Fibroblast of skin of right quadriceps (primary cell): ENCODE measurements around the gene CRYBA4.

ENCODE experiments used
- DNase-seq: peaks from one replicate; pipeline ENCODE4 v3.0.0-alpha.2; 2013

Gene CRYBA4

DNA sequence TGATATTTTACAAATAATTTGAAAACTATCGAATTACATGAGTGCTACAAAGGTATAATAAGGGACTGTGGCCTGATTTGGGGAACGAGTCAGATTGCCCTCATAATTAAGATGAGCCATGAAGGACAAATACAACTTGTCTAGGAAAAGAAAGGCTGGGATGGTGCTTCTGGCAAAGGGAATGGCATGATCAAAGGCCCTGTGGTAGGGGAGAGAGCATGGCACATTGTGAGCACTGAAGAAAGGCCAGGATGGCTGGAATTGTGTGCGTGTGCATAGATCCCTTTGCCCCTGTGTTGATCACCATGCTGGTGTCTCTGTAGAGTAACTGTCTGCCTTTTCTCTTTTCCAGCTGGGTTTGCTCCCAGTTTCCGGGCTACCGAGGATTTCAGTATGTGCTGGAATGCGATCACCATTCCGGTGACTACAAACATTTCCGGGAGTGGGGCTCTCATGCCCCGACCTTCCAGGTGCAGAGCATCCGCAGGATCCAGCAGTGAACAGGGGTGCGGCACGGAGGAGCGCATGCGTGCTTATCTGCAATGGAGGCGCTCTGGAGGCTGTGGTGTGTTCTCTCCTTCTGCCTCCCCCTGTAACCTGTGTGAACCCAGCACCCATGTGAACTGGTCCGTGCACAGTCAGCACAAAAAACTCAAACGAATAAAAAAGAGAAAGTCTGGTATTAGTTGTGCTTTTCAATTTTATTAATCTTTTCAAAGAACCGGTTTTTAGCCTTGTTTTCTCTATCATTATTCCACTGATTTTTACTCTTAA, 8.4 kb downstream of the CRYBA4 start:
- DNase-seq: no peak

GRCh38 chr22:26631282-26631681, 9.5 kb downstream of the CRYBA4 start:
- DNase-seq: no peak

DNA sequence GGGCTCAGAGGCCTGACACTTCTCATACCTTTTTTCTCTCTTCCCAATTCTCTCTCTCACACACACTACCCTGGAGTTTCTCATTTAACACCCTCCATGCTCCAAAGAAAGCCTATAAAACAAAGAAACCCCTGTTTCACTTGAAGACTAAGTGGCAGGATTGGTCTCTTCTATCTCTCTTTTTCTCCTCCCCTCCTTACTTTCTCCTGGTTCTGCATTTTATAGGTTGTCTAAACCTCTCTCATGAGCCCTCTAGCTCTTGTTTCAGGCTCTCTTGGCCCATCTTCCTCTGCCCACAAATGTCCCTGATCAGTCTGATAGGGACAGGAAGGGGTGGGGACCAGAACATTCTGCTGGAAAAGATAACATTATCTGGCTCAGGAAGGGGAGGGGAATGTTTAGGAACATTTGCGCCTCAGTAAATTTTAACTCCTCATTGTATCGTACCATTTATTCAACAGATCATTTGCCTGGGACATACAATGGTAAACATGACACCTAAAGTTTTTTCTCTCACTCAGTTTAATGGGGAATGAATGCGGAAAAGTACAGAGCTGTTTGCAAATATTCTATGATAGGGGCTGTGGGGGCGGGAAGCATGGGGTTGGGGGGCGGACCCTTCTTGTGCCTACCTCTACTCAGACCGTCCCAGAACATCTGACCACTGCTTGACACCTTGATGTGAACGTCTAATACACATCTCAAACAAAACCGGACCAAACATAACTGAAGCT, 10.8 kb downstream of the CRYBA4 start:
- DNase-seq: no peak

- no peak for DNase-seq
Observed at GRCh38 chr22:26634189-26634588, 12.4 kb downstream of the CRYBA4 start.

GRCh38 chr22:26635117-26635516, 13.4 kb downstream of the CRYBA4 start:
- no peak for DNase-seq

GRCh38 chr22:26636296-26636695, 14.5 kb downstream of the CRYBA4 start:
- no peak for DNase-seq

DNA sequence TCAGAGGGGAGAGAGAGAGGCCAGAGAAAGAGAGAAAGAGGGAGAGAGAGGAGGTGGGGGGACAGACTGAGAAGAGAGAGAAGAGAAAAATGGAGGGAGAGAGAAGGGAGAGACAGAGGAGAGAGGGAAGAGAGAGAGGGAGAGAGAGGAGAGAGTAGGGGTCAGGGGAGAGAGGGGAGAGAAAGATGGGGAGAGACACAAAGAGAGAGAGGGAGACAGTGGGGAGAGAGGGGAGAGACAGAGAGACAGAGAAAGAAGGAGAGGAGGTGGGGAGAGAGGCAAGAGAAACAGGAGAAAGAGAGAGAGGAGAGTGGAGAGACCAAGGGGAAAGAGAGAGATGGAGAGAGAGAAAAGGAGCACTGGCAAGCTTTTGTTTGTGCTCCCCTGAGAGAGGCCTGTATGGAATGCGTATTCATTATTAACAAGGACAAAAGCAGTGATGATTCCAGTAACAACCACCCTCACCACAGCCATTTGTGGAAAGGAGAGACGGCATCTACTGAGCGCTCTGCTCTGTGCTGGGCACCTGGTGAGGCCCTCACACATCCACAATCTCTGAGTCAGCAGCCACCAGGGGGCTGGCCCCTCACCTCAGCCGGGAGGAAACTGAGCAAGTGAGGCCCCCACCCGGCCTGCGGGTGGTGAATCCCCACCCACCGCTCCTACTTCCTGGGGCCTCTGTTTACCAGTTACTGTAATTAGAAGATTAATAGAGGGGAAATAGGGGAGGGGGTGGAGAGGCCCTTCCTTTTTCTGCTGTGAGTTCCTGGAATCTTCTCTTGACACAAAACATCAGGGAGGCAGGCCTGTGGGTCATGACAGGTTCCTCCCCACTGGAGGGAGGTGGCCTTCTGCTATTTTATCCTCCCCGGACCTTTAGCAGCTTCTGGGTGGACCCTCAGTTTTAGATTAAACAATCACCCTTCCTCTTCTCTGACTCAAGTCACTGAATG, 21.0 kb downstream of the CRYBA4 start:
- peak; percentile 18 for DNase-seq

GRCh38 chr22:26643418-26644100, 21.8 kb downstream of the CRYBA4 start:
- DNase-seq: no peak

GRCh38 chr22:26646158-26646557, 24.4 kb downstream of the CRYBA4 start:
- peak; percentile 55 for DNase-seq

DNA sequence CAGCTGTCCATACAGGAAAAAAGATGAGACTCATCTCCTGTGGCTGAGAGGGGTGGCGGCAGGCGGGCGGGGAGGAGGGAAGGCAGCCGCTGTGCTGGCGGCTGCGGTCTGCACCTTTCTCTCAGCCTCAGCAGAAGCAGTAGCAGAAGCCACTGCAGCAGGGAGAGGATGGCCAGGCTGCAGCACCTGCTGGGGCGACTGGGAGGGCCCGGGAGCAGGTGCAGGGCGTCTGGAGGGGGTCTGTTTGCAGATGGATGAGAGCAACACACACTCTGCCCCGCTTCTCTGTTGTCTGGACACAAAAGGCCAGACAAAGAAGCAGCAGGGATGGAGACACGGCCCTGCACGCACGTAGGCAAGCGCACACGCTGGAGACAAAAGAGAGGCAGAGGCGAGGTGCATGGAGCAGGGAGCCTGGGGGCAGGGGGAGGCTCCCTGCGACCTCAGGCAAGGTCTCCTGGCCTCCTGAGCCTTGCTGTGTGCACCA, 26.3 kb downstream of the CRYBA4 start:
- no peak for DNase-seq

GRCh38 chr22:26648528-26649388, 27.0 kb downstream of the CRYBA4 start:
- no peak for DNase-seq

- no peak for DNase-seq
Observed at GRCh38 chr22:26650722-26651421, 29.1 kb downstream of the CRYBA4 start.

- no peak for DNase-seq
Observed at GRCh38 chr22:26651815-26652214, 30.1 kb downstream of the CRYBA4 start.

DNA sequence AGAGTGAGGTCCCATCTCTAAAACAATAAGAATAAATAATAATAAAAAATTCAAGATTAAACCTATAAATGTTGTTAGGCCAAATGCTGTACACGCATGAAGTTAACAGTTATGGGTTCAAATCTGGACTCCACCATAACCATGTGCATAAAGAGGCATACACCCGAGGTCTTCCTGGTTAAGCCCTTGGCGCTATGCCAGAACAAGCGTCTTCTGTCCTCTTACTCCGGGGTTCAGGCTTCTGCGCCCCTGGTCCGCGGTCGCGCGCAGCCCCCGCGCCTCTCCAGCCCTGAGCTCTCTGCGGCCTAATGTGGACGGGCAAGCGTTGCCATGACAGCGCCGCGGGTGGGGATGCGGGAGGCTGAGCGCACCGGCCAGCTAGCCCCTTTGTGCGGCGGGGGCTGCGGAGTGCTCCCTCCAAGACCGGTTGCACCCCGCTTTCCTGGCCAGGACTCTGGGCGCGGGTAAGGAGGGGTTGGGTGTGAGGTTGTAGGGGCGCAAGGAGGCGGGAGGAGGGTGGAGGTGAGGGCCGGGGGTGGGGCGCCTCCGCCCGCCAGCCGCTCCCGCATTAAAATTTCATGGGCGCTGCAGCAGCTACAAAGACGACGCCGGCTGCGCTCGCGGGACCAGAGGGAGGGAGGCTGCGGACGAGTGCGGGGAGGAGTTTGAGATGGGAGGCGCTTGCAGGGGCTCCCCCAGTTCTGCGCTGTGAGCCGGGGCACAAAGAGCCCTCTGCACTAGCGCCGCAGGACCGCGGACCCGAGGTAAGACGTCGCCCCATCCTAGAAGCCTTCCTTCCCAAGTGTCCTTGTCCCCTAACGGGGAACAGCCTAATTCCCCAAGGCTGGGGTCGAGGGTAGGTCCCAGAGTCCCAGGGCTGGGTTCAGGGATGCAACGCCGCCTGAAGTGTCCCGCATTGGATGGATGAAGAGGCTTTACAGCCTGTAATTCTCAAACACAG, 35.4 kb downstream of the CRYBA4 start, which contains the start of gene MIAT:
MIAT (plus strand) TSS at position 698 of the 961 bp plus-strand sequence.
- no peak for DNase-seq

- no peak for DNase-seq
Observed at GRCh38 chr22:26658161-26658560, 36.4 kb downstream of the CRYBA4 start.

DNA sequence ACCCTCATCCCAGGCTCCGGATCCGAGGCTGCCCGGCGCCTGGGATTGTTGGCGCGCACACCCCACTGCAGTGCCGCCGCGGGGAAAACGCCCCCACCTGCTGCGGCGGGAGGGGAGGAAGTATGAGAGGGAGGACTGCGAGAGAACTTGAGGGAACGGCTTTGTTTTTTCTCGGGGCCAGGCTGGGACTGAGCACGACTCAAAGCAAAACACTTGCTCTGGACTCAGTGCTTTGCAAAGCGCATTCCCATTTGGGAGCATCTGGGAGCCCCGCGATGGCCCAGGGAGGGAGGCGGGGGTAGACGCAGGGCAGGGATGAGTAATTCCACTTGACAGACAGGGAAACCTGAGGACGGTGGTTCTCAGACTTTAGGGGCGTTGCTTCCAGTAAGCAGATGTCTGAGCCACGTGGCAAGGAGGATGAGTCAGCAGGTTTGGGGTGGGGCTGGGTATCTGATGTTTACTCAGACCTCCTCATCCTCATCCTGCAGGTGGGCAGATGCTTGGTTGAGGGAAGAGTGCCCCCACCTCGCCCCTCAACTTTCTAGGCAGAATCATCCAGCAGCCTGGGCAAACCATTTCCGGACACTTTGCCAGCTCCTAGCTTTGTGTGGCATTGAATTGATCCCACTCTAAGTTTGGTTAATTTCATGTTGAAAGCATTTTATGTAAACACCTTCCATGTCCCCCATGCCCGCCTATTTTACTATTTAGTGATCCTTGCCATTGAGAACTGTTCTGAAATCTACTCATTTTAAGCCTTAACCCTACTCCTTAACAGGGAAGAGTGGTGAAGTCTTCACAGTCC, 37.1 kb downstream of the CRYBA4 start:
- DNase-seq: peak; percentile 93

DNA sequence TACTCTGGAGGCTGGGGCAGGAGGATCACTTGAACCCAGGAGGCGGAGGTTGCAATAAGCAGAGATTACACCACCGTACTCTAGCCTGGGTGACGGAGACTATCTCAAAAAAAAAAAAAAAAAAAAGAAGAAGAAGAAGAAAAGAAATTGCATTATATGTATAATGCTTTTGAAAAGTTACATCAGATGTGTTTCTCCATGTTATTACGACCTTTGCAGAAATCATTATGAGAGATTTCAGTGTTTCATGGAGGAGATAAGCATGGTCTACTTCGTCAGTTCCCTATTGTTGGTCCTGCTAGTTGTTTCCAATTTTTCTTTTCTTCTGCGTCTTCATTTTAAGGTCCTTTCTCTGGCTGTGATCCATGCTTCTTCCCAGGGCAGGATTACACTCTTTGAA, 38.6 kb downstream of the CRYBA4 start:
- no peak for DNase-seq

GRCh38 chr22:26660961-26661578, 39.3 kb downstream of the CRYBA4 start:
- no peak for DNase-seq
